Pancreas (tissue), 10 donors: ENCODE measurements around the gene HSPB3. TPM values are rescaled to one million over a fixed set of nuclear protein-coding genes. Genes with fewer than 3 reads are reported as not detected.

Source experiments
- ATAC-seq, 4 donors: fragments of 200-7000 bp; cut with Tn5 transposase; one replicate each; pipeline versions ENCODE4 v1.8.0 to v1.9.1; 2020; ENCODE audit warnings: mild to moderate bottlenecking in 4 of 4, moderate library complexity in 4 of 4
- DNase-seq, 6 donors: peaks; one replicate each; pipeline ENCODE4 v3.0.0-alpha.2; 2020
- FAIRE-seq: peaks from 2 replicates; lab custom pipeline; 2012; peaks lifted over from hg19 to GRCh38; lab: Jason Lieb, UNC
- H3K27ac ChIP-seq, 4 donors: fragments of 200-600 bp; sonication (generic); 1 replicate in 3 of 4; 2 replicates in 1 of 4; pipeline versions ENCODE4 v1.5.0 to v1.8.0; 2020
- H3K27me3 ChIP-seq, 4 donors: fragments of 200-600 bp; one replicate each; pipeline ENCODE4 v1.8.0; 2021
- H3K36me3 ChIP-seq, 3 donors: fragments of 200-600 bp; sonication (generic) in 1 of 3; one replicate each; pipeline versions ENCODE4 v1.5.0 to v1.8.0; 2020 to 2021
- H3K4me1 ChIP-seq, 3 donors: fragments of 200-600 bp; one replicate each; pipeline ENCODE4 v1.8.0; 2021
- H3K4me3 ChIP-seq, 4 donors: fragments of 200-600 bp; sonication (generic) in 2 of 4; one replicate each; pipeline versions ENCODE4 v1.5.0 to v1.8.0; 2020 to 2021
- H3K9me3 ChIP-seq, 4 donors: fragments of 200-600 bp; one replicate each; pipeline ENCODE4 v1.8.0; 2021
- WGBS, 2 donors: extraction: QIAGEN DNeasy Blood & Tissue Kit; methylation state at CpG; one replicate each; pipeline ENCODE4 v1.1.7; 2013; 5-methylcytosine and 5-hydroxymethylcytosine counted together
- intact Hi-C, 3 donors: fragments of 100-400 bp; cut with DNase I; formaldehyde crosslinking; loops; one replicate each; pipeline versions ENCODE4 v1.11.1 to v1.14.2; 2022
- polyA plus RNA-seq, 2 donors: library from polyadenylated mRNA; stranded (reverse); fragments of 200-250 nt; gene quantifications; one replicate each; pipeline ENCODE4 v1.2.3, GENCODE V29; 2013
- total RNA-seq, 6 donors: library from RNA; stranded (reverse); fragmentation: NEBNext Ultra II Directional in 4 of 6; extraction: Animal tissue kit (Norgen Biotek cat#: 25700) in 4 of 6; gene quantifications; one replicate each; pipeline versions ENCODE4 v1.2.1 to v1.2.4, GENCODE V29; 2021 to 2023
- TF ChIP-seq, protein P1 (sequence below), 4 donors: fragments of 200-600 bp; sonication (generic) in 3 of 4; IDR thresholded peaks; one replicate each; pipeline versions ENCODE4 v1.5.0 to v1.8.0; 2021; ENCODE audit warnings: antibody characterized with exemption in 4 of 4
- donor health status: healthy with polysubstance abuse.
- donor health status: DM: no; HTN: no; CAD: no; lungs with moderate emphysema.
- donor health status: DM: no; HTN: no; CAD: no.
- donor health status: control.
- donor health status: control.
- donor health status: Bipolar disorder and iron deficiency.
- donor health status: DM: yes; HTN: yes; CAD: no.
- donor health status: DM: no; HTN: no; CAD: no.
- donor health status: DM: no; HTN: no; CAD: no.
- donor health status: DM: yes; HTN: yes; CAD: no.

HSPB3 gene
- total and polyA plus RNA-seq, 8 donors, result 0.35 to 0.76 TPM; not detected in 6

DNA sequence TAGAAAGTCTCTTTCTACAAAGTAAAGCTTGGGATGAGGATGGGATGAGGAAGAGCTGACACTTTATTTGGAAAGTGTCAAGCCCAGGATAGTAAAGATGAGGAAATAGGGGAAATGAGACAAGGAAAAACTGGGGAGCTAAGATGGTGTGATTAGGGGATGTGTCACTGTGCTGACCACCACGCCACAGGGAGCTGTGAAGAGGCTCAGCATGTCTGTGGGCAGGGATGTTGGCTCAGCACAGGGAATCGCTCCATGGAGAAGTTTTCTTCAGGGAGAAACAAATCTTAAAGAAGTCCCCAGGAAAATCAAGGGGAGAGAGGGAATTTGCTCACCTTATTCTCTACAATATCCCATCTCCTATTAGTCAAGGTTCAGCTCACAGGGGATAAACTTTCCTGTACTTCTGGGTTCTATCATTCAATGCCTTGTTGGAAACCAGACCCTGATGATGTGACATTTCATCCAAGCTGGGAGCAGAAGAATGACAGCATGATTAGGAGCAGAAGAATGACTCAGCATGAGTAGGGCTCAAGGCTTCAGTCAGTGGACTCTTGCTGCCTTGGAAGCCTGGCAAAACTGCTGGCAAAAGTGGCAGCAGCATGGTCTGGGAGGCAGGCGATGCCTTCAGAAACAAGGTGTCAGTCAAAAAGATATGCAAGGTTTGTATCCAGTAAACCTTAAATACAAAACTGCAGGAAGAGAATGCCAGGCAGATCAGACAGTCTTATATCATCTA lies 4.9 kb downstream of the HSPB3 start:
- intact Hi-C loops, result no loop called here
- FAIRE-seq, result no peak
- Histone ChIP-seq H3K36me3 (no peaks in the 10 kb centered on the region), H3K4me1 (peaks cover 5 to 19% (median 5%) of the 10 kb centered on the region in 3 donors), H3K27ac (no peak overlapping the region), H3K4me3 (no peak overlapping the region), H3K27me3 (no peaks in the 10 kb centered on the region), H3K9me3 (no peaks in the 10 kb centered on the region)
- 92 to 94% methylated on average over 3 of the region's 3 CpGs for WGBS, 2 donors
- TF ChIP-seq, protein P1, sequence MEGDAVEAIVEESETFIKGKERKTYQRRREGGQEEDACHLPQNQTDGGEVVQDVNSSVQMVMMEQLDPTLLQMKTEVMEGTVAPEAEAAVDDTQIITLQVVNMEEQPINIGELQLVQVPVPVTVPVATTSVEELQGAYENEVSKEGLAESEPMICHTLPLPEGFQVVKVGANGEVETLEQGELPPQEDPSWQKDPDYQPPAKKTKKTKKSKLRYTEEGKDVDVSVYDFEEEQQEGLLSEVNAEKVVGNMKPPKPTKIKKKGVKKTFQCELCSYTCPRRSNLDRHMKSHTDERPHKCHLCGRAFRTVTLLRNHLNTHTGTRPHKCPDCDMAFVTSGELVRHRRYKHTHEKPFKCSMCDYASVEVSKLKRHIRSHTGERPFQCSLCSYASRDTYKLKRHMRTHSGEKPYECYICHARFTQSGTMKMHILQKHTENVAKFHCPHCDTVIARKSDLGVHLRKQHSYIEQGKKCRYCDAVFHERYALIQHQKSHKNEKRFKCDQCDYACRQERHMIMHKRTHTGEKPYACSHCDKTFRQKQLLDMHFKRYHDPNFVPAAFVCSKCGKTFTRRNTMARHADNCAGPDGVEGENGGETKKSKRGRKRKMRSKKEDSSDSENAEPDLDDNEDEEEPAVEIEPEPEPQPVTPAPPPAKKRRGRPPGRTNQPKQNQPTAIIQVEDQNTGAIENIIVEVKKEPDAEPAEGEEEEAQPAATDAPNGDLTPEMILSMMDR (IDR thresholded peaks at IDR 0.05), result no peak
- no peak for ATAC-seq
- no peak for DNase-seq

DNA sequence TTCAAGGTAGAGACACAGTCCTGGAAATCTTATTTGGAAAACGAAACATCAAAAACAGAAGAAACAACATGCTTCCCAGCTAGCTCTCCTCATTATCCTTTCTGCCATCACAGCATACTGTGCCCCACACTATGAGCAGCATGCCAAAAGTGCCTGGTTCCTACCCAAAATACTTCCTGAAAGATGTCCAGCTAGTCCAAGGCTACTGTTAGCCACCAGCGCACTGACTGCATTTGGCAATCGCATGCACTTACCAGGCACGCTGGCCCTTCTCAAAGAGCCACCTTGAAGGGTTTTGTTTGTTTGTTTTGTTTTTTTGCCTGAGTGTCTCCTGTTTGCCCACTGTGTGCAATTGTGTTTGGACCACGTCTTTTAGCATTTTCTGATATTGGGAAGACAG lies 6.8 kb downstream of the HSPB3 start:
- TF ChIP-seq, protein P1 (IDR thresholded peaks at IDR 0.05), result no peak
- H3K4me1 ChIP-seq, result peaks cover 1 to 11% (median 2%) of the 10 kb centered on the region in 3 donors
- no peak overlapping the region for H3K4me3 ChIP-seq
- ATAC-seq (no peak), DNase-seq (no peak), FAIRE-seq (no peak)
- H3K36me3 ChIP-seq, result no peaks in the 10 kb centered on the region
- WGBS, 2 donors, result 63 to 73% methylated on average over 5 of the region's 5 CpGs
- no peaks in the 10 kb centered on the region for H3K9me3 ChIP-seq
- H3K27me3 ChIP-seq, result no peaks in the 10 kb centered on the region
- intact Hi-C loops, result no loop called here
- H3K27ac ChIP-seq, result no peak overlapping the region

DNA sequence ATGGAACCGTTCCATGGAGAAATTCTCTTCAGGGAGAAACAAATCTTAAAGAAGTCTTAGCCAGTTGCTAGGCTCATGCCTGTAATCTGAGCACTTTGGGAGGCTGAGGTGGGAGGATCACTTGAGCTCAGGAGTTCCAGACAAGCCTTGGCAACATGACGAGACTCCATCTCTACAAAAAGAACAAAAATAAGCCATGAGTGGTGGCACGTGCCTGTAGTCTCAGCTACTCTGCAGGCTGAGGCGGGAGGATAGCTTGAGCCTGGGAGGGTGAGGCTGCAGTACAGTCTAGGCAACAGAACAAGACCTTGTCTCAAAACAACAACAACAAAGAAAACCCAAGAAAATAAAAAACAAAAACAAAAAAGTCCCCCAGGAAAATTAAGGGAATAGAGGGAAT lies 8.2 kb downstream of the HSPB3 start:
- no peak for ATAC-seq
- H3K4me1 ChIP-seq, result no peaks in the 10 kb centered on the region
- TF ChIP-seq, protein P1 (IDR thresholded peaks at IDR 0.05), result no peak
- no peaks in the 10 kb centered on the region for H3K27me3 ChIP-seq
- DNase-seq, result no peak
- no peaks in the 10 kb centered on the region for H3K9me3 ChIP-seq
- H3K36me3 ChIP-seq, result no peaks in the 10 kb centered on the region
- 82 to 97% methylated on average over 4 of the region's 4 CpGs for WGBS, 2 donors
- FAIRE-seq, result no peak
- H3K4me3 ChIP-seq, result no peak overlapping the region
- intact Hi-C loops, result no loop called here
- H3K27ac ChIP-seq, result no peak overlapping the region

DNA sequence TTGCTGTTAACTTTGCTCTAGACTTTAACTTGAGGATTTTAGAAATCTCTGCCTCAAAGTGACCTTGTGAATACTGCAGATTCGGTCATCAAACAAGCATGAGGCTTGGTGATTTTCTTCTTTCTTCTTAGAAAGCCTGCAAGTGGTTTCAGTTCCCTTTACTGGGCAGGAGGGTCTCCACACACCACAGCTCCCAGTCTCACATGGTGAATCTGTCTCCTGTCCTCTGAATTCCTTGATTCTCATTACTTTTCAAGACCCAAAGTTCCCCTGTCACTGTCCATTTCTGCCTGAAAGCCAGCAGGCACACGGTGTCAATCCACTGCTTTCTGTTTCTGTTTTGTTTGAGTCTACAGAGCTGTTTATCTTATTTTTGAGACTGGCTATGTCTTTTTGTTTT lies 14.1 kb downstream of the HSPB3 start:
- FAIRE-seq (no peak), DNase-seq (no peak), ATAC-seq (no peak)
- Histone ChIP-seq H3K4me1 (no peaks in the 10 kb centered on the region), H3K27ac (no peak overlapping the region), H3K4me3 (no peak overlapping the region), H3K36me3 (no peaks in the 10 kb centered on the region), H3K27me3 (no peaks in the 10 kb centered on the region), H3K9me3 (no peaks in the 10 kb centered on the region)
- 43 to 52% methylated on average over 2 of the region's 2 CpGs for WGBS, 2 donors
- intact Hi-C loops, result no loop called here
- TF ChIP-seq, protein P1 (IDR thresholded peaks at IDR 0.05), result no peak

DNA sequence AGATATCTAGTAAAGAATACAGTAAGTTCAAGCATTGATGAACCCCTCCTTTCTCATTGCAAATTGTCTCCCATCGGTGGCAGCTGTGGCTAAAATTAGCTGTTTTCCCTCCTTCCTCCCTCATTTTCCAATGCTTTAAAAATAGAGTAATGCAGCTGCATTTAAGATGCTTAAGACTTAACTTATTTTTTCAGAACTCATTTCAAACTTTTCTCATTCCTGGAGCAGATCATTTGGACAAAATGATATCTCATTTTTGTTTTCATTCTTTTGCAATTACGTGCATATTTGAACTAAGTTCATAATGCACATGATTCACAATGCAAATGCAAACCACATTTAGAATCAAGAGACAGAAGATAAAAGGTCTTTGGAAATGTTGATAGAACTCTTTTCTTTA lies 14.6 kb downstream of the HSPB3 start:
- no peaks in the 10 kb centered on the region for H3K9me3 ChIP-seq
- intact Hi-C loops, result no loop called here
- no peak for ATAC-seq
- FAIRE-seq, result no peak
- no peaks in the 10 kb centered on the region for H3K4me1 ChIP-seq
- TF ChIP-seq, protein P1 (IDR thresholded peaks at IDR 0.05), result no peak
- no peak overlapping the region for H3K4me3 ChIP-seq
- no peaks in the 10 kb centered on the region for H3K36me3 ChIP-seq
- H3K27me3 ChIP-seq, result no peaks in the 10 kb centered on the region
- DNase-seq, result no peak
- 60 to 71% methylated on average over 2 of the region's 2 CpGs for WGBS, 2 donors
- no peak overlapping the region for H3K27ac ChIP-seq
